Skeletal muscle cell (primary cell): ENCODE measurements around the gene SBNO2.

ENCODE experiments used
- DNase-seq: peaks from one replicate; pipeline ENCODE4 v3.0.0-alpha.2; 2010; ENCODE audit warnings: low read depth
- H3K4me3 ChIP-seq: 2 replicates; pipeline ENCODE4 v1.5.1; 2011; ENCODE audit warnings: low read depth, mild to moderate bottlenecking, control low read depth, low read length, moderate library complexity

The SBNO2 gene

GRCh38 chr19:1082928-1083816 lies 90.9 kb downstream of the SBNO2 start:
- H3K4me3 ChIP-seq, result no peak overlapping the region
- DNase-seq, result no peak

GRCh38 chr19:1082165-1082927 lies 91.7 kb downstream of the SBNO2 start:
- H3K4me3 ChIP-seq, result peak overlapping the region; percentile 21
- DNase-seq, result no peak

GRCh38 chr19:1081301-1082164 lies 92.5 kb downstream of the SBNO2 start:
- H3K4me3 ChIP-seq, result no peak overlapping the region
- DNase-seq, result no peak

- H3K4me3 ChIP-seq, result no peak overlapping the region
- no peak for DNase-seq
Measured at GRCh38 chr19:1080360-1081161, 93.5 kb downstream of the SBNO2 start.

GRCh38 chr19:1079566-1080111 lies 94.4 kb downstream of the SBNO2 start:
- H3K4me3 ChIP-seq, result no peak overlapping the region
- no peak for DNase-seq

- H3K4me3 ChIP-seq, result no peak overlapping the region
- DNase-seq, result no peak
Measured at GRCh38 chr19:1076951-1077350, 97.1 kb downstream of the SBNO2 start.

- H3K4me3 ChIP-seq, result no peak overlapping the region
- no peak for DNase-seq
Measured at GRCh38 chr19:1076046-1076386, 98.1 kb downstream of the SBNO2 start.

- DNase-seq, result no peak
- H3K4me3 ChIP-seq, result no peak overlapping the region
Measured at GRCh38 chr19:1074544-1075283, 99.4 kb downstream of the SBNO2 start.

GRCh38 chr19:1073956-1074517 lies 100.0 kb downstream of the SBNO2 start:
- H3K4me3 ChIP-seq, result no peak overlapping the region
- DNase-seq, result no peak

- DNase-seq, result no peak
- H3K4me3 ChIP-seq, result no peak overlapping the region
Measured at GRCh38 chr19:1073063-1073955, 100.8 kb downstream of the SBNO2 start.

- H3K4me3 ChIP-seq, result no peak overlapping the region
- DNase-seq, result no peak
Measured at GRCh38 chr19:1072371-1073015, 101.6 kb downstream of the SBNO2 start.

- DNase-seq, result no peak
- no peak overlapping the region for H3K4me3 ChIP-seq
Measured at GRCh38 chr19:1070931-1071791, 102.9 kb downstream of the SBNO2 start.

- H3K4me3 ChIP-seq, result no peak overlapping the region
- no peak for DNase-seq
Measured at GRCh38 chr19:1070576-1070930, 103.5 kb downstream of the SBNO2 start.

- DNase-seq, result no peak
- H3K4me3 ChIP-seq, result no peak overlapping the region
Measured at GRCh38 chr19:1069009-1069779, 104.9 kb downstream of the SBNO2 start.
